ENCODE results near the gene TRIM7.
A peak's percentile ranks its signal among the peaks of the same experiment; 100 is the strongest.

TRIM7 gene

DNA sequence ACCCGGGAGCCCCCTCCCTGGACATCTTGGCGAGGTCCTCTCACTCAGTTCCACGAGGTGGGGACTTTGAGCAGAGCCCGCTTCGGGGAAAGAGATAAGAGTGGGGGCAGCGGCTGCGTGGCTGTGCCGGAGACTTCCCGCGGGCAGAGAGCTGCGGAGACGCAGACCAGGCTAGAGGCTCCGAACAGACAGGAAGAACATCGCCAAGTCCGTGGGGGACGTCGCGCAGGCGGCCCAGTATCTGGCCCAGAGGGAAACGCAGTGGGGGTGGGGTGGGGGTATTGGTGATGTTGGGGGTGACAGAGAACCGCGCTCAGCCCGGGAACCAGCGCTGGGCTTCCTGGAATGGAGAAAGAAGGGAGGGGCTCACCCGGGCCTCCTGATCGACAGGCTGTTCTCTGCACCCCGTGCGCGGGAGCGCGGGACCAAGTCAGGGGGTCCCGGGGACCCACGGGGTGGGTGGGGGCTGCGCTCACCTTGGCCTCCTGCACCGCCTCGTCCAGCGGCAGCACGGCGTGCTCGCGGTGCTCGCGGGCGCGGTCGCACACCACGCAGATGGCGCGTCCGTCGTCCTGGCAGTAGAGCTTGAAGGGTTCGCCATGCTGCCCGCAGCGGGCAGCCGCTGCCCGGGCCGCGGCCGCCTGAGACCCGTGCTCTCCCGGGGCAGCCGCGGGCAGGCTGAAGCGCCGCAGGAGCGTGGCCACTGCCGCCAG lies 727 bp downstream of the TRIM7 start:
- TF ChIP-seq CTCF (IDR thresholded peaks at IDR 0.05; ENCODE audit: unreplicated experiment in 3 of 3) = no peak
- Mint-ChIP-seq H3K9me3 (no peaks in the 10 kb centered on the region), H3K4me1 (peaks cover 19% of the 10 kb centered on the region), H3K27ac (no peak overlapping the region), H3K4me3 (peak overlapping the region; percentile 86 to 88 (median 87)), H3K27me3 (ENCODE audit: low read depth) (peaks cover 71% of the 10 kb centered on the region), H3K36me3 (ENCODE audit: low read depth) (no peaks in the 10 kb centered on the region)

GRCh38 chr5:181203777-181204112 lies 1.3 kb downstream of the TRIM7 start:
- TF ChIP-seq CTCF (IDR thresholded peaks at IDR 0.05; ENCODE audit: unreplicated experiment in 3 of 3) = no peak
- Mint-ChIP-seq H3K27me3 (ENCODE audit: low read depth) (peaks cover 73% of the 10 kb centered on the region), H3K9me3 (no peaks in the 10 kb centered on the region), H3K27ac (no peak overlapping the region), H3K36me3 (ENCODE audit: low read depth) (no peaks in the 10 kb centered on the region), H3K4me1 (peaks cover 19% of the 10 kb centered on the region), H3K4me3 (peak overlapping the region; percentile 86 to 88 (median 87))

- TF ChIP-seq CTCF (IDR thresholded peaks at IDR 0.05; ENCODE audit: unreplicated experiment in 3 of 3) = no peak
- H3K9me3 Mint-ChIP-seq = no peaks in the 10 kb centered on the region
- H3K4me1 Mint-ChIP-seq = peaks cover 19% of the 10 kb centered on the region
- no peaks in the 10 kb centered on the region for H3K36me3 Mint-ChIP-seq (ENCODE audit: low read depth)
- peak overlapping the region; percentile 86 to 88 (median 87) for H3K4me3 Mint-ChIP-seq
- H3K27ac Mint-ChIP-seq = no peak overlapping the region
- H3K27me3 Mint-ChIP-seq (ENCODE audit: low read depth) = peaks cover 78% of the 10 kb centered on the region
These were observed 1.8 kb downstream of the TRIM7 start for GRCh38 chr5:181203093-181203711.

DNA sequence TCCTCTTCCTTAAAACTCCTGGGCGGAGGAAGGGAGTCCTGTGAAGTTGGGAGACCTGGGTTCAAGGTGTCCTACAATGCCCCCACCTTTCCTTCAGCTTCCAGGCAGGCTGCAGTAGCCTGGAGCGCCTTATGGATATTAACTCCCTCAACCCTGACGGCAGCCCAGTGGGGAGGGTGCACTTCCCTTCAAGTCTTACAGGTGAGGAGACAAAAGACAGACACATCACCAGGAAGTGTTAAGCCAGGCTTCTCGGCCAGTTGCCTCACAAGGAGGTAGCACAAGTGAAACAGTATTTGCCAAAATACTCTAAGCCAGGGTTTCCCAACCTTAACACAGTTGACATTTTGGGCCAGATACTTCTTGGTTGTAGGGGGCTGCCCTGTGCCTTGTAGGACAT lies 4.2 kb downstream of the TRIM7 start:
- peaks cover 4% of the 10 kb centered on the region for H3K4me1 Mint-ChIP-seq
- no peaks in the 10 kb centered on the region for H3K9me3 Mint-ChIP-seq
- H3K27me3 Mint-ChIP-seq (ENCODE audit: low read depth) = peaks cover 65% of the 10 kb centered on the region
- no peak for TF ChIP-seq CTCF (IDR thresholded peaks at IDR 0.05; ENCODE audit: unreplicated experiment in 3 of 3)
- no peaks in the 10 kb centered on the region for H3K36me3 Mint-ChIP-seq (ENCODE audit: low read depth)
- H3K27ac Mint-ChIP-seq = no peak overlapping the region
- no peak overlapping the region for H3K4me3 Mint-ChIP-seq

DNA sequence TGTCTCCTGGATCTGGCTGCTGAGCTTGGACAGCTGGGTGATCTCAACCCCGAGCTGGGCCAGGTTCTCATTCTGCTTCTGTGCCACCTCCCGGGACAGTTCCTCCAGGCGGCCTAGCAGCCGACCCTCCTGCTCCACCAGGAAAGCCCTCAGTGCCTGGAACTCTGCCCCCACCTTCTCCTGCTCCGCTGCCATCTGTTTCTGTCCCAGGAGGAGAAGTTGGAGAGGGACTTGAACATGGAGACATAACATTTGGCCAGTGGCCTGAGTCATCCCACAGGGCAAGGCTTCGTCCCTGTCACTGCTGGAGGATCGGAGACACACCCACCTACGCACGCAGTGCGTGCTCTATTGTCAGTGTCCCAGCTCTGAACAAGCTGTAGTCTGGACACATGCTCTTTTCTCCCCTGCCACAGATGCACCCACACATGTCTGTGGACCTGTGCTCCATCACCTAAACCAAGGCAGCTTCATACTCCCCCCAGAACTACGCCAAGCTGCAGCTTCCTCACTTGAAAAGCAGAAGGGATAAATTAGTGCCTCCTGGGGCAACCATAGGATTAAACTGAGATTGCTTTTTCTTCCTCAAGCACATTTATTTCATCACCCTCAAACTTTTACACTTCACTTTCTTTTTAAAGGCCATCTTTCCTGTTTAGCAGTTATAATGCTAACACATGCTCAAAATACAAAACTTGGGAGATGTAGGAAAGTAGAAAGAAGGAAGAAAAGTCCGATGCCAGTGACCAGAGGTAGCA lies 4.9 kb downstream of the TRIM7 start:
- Mint-ChIP-seq H3K36me3 (ENCODE audit: low read depth) (no peaks in the 10 kb centered on the region), H3K27me3 (ENCODE audit: low read depth) (peaks cover 59% of the 10 kb centered on the region), H3K4me1 (no peaks in the 10 kb centered on the region), H3K4me3 (peak overlapping the region in 1 of 3 experiments; percentile 19), H3K27ac (no peak overlapping the region), H3K9me3 (no peaks in the 10 kb centered on the region)
- TF ChIP-seq CTCF (IDR thresholded peaks at IDR 0.05; ENCODE audit: unreplicated experiment in 3 of 3) = no peak

All from nephron (organoid).